Gastroesophageal sphincter (tissue), 4 donors: Measurements from ENCODE around the gene KCNE4. TPM values are rescaled to one million over a fixed set of nuclear protein-coding genes. Genes with fewer than 3 reads are reported as not detected.

Source experiments
- ATAC-seq: fragments of 150-250 bp; one replicate; pipeline ENCODE4 v1.9.1; 2016; ENCODE audit warnings: mild to moderate bottlenecking, moderate library complexity
- H3K27ac ChIP-seq, 4 donors: fragments of 200-600 bp; sonication (generic) in 3 of 4; 1 replicate in 3 of 4; 2 replicates in 1 of 4; pipeline ENCODE4 v1.5.1; 2016 to 2019
- H3K27me3 ChIP-seq: fragments of 200-600 bp; sonication (generic); one replicate; pipeline ENCODE4 v1.5.1; 2019
- H3K36me3 ChIP-seq, 2 donors: fragments of 200-600 bp; sonication (generic); one replicate each; pipeline ENCODE4 v1.5.1; 2019; ENCODE audit warnings: control low read depth in 1 of 2
- H3K4me1 ChIP-seq, 3 donors: fragments of 200-600 bp; sonication (generic); 1 replicate in 2 of 3; 2 replicates in 1 of 3; pipeline ENCODE4 v1.5.1; 2016 to 2019; ENCODE audit warnings: control low read depth in 2 of 3
- H3K4me3 ChIP-seq, 2 donors: fragments of 200-600 bp; sonication (generic); one replicate each; pipeline ENCODE4 v1.5.1; 2019; ENCODE audit warnings: mild to moderate bottlenecking in 1 of 2, moderate library complexity in 1 of 2
- H3K9me3 ChIP-seq, 3 donors: fragments of 200-600 bp; sonication (generic); one replicate each; pipeline ENCODE4 v1.5.1; 2017 to 2019; ENCODE audit warnings: control low read depth in 2 of 3
- EP300 ChIP-seq: sonication (generic); formaldehyde crosslinking; IDR thresholded peaks from one replicate; pipeline ENCODE4 v1.6.1; 2017; ENCODE audit warnings: antibody characterized with exemption, mild to moderate bottlenecking
- POLR2A ChIP-seq, 2 donors: fragments of 450-650 bp; IDR thresholded peaks; one replicate each; pipeline ENCODE4 v1.6.1; 2017; ENCODE audit warnings: antibody characterized with exemption in 2 of 2, mild to moderate bottlenecking in 2 of 2, moderate library complexity in 1 of 2
- POLR2AphosphoS5 ChIP-seq: sonication (generic); formaldehyde crosslinking; IDR thresholded peaks from one replicate; pipeline ENCODE4 v1.6.1; 2017; ENCODE audit warnings: antibody characterized with exemption
- WGBS, 2 donors: methylation state at CpG; one replicate each; pipeline ENCODE4 v1.1.5; 2018; ENCODE audit warnings: low coverage in 1 of 2; 5-methylcytosine and 5-hydroxymethylcytosine counted together
- total RNA-seq, 4 donors: library from RNA; depleted of rRNA; stranded (reverse); fragments of >200 nt; gene quantifications; one replicate each; pipeline ENCODE4 v1.1.0, GENCODE V29; 2016
- TF ChIP-seq, protein P1 (sequence below), 4 experiments: fragments of 200-600 bp in 2 of 4; fragments of 450-650 bp in 2 of 4; sonication (generic) in 1 of 4; IDR thresholded peaks; one replicate each; pipeline ENCODE4 v1.5.1; 2017 to 2019; ENCODE audit warnings: antibody characterized with exemption in 4 of 4, mild to moderate bottlenecking in 2 of 4, moderate library complexity in 2 of 4

KCNE4 gene
- total RNA-seq, 4 donors from 2014 or later, result 13.0 to 24.8 (median 20.0) TPM

DNA sequence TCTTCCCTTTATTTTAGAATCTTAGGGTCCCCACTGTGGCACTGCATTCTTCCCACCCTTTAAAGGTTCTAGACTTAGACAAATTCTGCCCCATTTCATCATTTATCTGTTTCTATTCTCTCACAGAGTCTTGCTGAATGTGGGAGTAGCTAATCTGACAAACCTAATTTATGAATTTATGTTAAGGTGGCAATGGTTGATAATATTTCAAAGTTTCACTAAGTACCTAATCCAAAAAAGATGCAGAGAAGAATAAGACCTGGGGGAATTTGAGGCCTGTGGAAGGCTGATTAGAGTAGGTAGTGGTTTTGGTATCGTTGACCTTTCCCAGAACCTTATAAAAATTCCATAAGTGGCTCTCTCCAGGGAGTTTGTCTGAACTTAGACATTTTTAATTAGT is 18.0 kb downstream of the KCNE4 start:
- Histone ChIP-seq H3K9me3 (no peaks in the 10 kb centered on the region), H3K27ac (no peak overlapping the region), H3K36me3 (no peaks in the 10 kb centered on the region), H3K27me3 (no peaks in the 10 kb centered on the region), H3K4me1 (no peaks in the 10 kb centered on the region), H3K4me3 (no peak overlapping the region)
- 89 to 94% methylated on average over 1 of the region's 1 CpG for WGBS, 2 donors
- TF ChIP-seq, protein P1, sequence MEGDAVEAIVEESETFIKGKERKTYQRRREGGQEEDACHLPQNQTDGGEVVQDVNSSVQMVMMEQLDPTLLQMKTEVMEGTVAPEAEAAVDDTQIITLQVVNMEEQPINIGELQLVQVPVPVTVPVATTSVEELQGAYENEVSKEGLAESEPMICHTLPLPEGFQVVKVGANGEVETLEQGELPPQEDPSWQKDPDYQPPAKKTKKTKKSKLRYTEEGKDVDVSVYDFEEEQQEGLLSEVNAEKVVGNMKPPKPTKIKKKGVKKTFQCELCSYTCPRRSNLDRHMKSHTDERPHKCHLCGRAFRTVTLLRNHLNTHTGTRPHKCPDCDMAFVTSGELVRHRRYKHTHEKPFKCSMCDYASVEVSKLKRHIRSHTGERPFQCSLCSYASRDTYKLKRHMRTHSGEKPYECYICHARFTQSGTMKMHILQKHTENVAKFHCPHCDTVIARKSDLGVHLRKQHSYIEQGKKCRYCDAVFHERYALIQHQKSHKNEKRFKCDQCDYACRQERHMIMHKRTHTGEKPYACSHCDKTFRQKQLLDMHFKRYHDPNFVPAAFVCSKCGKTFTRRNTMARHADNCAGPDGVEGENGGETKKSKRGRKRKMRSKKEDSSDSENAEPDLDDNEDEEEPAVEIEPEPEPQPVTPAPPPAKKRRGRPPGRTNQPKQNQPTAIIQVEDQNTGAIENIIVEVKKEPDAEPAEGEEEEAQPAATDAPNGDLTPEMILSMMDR (IDR thresholded peaks at IDR 0.05), result no peak
- TF ChIP-seq POLR2A (IDR thresholded peaks at IDR 0.05) (no peak), POLR2AphosphoS5 (no peak), EP300 (no peak)
- no peak for ATAC-seq

DNA sequence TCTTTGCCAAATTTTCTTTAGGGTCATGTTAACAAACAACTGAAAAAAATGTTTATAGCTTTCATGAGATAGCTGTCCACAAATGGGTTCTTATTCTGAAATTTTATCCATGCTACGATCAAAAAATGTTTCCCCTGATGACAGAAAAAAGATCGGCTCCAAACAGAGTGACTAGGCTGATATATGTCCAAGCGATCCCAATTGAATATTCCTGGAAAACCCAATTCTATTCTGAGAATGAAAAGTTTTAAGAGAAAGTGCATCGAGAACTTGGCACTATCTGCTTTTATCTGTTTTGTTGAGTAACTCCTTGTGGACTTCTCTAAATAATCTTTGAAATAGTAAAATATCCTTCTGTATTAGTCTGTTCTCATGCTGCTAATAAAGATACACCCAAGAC is 19.1 kb downstream of the KCNE4 start:
- 68 to 77% methylated on average over 4 of the region's 4 CpGs for WGBS, 2 donors
- H3K36me3 ChIP-seq, result no peaks in the 10 kb centered on the region
- H3K4me3 ChIP-seq, result no peak overlapping the region
- TF ChIP-seq, protein P1 (IDR thresholded peaks at IDR 0.05), result no peak
- TF ChIP-seq POLR2A (IDR thresholded peaks at IDR 0.05) (no peak), EP300 (no peak), POLR2AphosphoS5 (no peak)
- H3K27ac ChIP-seq, result no peak overlapping the region
- no peaks in the 10 kb centered on the region for H3K4me1 ChIP-seq
- H3K27me3 ChIP-seq, result no peaks in the 10 kb centered on the region
- no peaks in the 10 kb centered on the region for H3K9me3 ChIP-seq
- no peak for ATAC-seq

DNA sequence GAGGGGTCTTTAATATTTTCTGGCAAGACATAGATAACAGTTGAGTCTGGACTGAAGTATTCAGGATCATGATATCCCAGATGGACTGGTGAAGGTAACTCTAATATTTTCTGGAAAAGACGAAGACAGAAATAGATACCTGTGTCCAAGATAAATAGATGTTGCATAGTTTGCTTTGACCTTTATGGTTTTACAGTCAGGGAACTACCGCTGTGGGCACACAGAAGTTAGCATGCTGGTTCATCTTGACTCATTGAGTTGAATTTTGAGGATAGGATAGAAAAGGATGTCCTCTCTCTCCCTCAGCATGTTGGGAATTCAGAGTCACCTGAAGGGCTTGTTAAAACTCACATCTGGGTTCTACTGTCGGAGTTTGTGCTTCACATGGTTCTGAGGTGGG is 20.8 kb downstream of the KCNE4 start:
- Histone ChIP-seq H3K36me3 (no peaks in the 10 kb centered on the region), H3K9me3 (no peaks in the 10 kb centered on the region), H3K27me3 (no peaks in the 10 kb centered on the region), H3K4me3 (no peak overlapping the region), H3K27ac (no peak overlapping the region), H3K4me1 (no peaks in the 10 kb centered on the region)
- 92 to 94% methylated on average over 2 of the region's 3 CpGs for WGBS, 2 donors
- no peak for ATAC-seq
- no peak for TF ChIP-seq POLR2A (IDR thresholded peaks at IDR 0.05)

DNA sequence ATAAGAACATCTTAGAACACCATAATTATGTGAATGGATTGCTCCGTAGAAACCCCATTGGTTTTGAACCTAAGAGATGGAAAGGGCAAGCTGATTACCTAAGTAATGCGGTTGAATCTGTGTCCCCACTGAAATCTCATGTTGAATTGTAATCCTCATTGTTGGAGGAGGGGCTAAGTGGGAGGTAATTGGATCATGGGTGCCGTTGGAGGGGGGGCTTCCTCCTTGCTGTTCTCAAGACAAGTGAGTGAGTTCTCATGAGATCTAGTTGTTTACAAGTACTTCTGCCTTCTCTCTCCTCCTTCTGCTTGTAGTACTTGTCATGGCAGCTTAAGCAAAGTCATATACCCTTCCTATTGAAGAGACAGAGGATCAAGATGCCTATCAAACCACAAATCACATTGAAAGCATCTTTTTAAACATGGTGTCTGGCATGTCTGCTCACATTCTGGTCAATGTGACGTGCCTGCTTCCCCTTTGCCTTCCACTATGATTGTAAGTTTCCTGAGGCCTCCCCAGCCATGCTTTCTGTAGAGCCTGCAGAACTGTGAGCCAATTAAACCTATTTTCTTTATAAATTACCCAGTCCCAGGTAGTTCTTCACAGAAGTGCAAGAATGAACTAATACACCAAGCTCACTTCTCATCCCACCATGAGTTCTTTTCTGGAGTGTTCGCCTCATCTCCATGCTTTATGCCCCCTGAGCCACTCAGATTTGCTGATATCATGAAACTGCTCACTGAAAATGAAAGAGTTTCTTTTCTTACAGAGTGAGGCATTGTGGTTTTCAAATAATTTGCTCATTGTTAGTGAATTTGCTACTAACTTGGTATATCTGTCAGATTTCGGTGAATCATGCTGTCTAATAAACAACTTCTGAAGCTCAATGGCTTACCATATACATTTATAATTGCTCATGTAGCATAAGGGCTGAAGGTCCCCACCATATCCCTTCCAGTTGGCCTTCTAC is 23.6 kb downstream of the KCNE4 start:
- Histone ChIP-seq H3K27ac (no peak overlapping the region), H3K27me3 (no peaks in the 10 kb centered on the region), H3K36me3 (no peaks in the 10 kb centered on the region), H3K4me1 (no peaks in the 10 kb centered on the region), H3K9me3 (no peaks in the 10 kb centered on the region), H3K4me3 (no peak overlapping the region)
- TF ChIP-seq POLR2AphosphoS5, result no peak
- no peak for TF ChIP-seq EP300
- no peak for TF ChIP-seq POLR2A (IDR thresholded peaks at IDR 0.05)
- TF ChIP-seq, protein P1 (IDR thresholded peaks at IDR 0.05), result no peak
- WGBS, 2 donors, result 72 to 78% methylated on average over 4 to 6 of the region's 6 CpGs
- ATAC-seq, result no peak

DNA sequence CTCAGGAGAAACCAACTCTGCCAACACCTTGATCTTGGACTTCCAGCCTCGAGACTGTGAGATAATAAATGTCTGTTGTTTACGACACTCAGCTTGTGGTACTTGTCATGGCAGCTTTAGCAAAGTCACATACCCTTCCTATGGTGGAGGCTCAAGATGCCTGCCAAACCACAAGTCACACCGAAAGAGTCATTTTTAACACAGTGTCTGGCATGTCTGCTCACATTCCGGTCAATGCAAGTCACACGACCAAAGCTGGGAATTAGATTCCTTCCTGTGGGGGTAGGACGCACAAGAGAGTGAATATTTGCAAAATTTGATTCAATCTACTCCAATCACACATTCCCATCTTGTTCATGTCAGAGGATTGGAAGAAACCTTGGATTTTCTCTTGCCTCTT is 24.6 kb downstream of the KCNE4 start:
- Histone ChIP-seq H3K4me1 (no peaks in the 10 kb centered on the region), H3K27me3 (no peaks in the 10 kb centered on the region), H3K9me3 (no peaks in the 10 kb centered on the region), H3K27ac (no peak overlapping the region), H3K4me3 (no peak overlapping the region), H3K36me3 (no peaks in the 10 kb centered on the region)
- TF ChIP-seq, protein P1 (IDR thresholded peaks at IDR 0.05), result no peak
- TF ChIP-seq EP300 (no peak), POLR2AphosphoS5 (no peak), POLR2A (IDR thresholded peaks at IDR 0.05) (no peak)
- no peak for ATAC-seq
- 82 to 83% methylated on average over 4 of the region's 6 CpGs for WGBS, 2 donors
